Fibroblast of villous mesenchyme (primary cell): Measurements from ENCODE around the gene SCUBE1. TPM values are rescaled to one million over a fixed set of nuclear protein-coding genes. Genes with fewer than 3 reads are reported as not detected.

ENCODE experiments used
- DNase-seq: peaks from one replicate; pipeline ENCODE4 v3.0.0-alpha.2; 2010; ENCODE audit warnings: low read depth
- H3K4me3 ChIP-seq: 2 replicates; pipeline ENCODE4 v1.5.1; 2011; ENCODE audit warnings: low read depth, mild to moderate bottlenecking, low read length
- CTCF ChIP-seq: IDR thresholded peaks from 2 replicates; pipeline ENCODE4 v1.5.1; 2012; ENCODE audit warnings: low read depth, mild to moderate bottlenecking, low read length; ENCODE audit not compliant: insufficient read depth
- total RNA-seq: library from RNA; depleted of rRNA; stranded (reverse); fragments of >200 nt; gene quantifications from 2 replicates; pipeline ENCODE4 v1.2.3, GENCODE V29; 2012

The SCUBE1 gene
- total RNA-seq, 1 donor = not detected

GRCh38 chr22:43249789-43250471 is 93.2 kb downstream of the SCUBE1 start:
- H3K4me3 ChIP-seq = no peak overlapping the region
- DNase-seq = no peak
- TF ChIP-seq CTCF = no peak

GRCh38 chr22:43247546-43248260 is 95.5 kb downstream of the SCUBE1 start:
- no peak for TF ChIP-seq CTCF
- H3K4me3 ChIP-seq = no peak overlapping the region
- DNase-seq = no peak

- no peak for DNase-seq
- H3K4me3 ChIP-seq = no peak overlapping the region
- TF ChIP-seq CTCF = no peak
These were observed 97.0 kb downstream of the SCUBE1 start for GRCh38 chr22:43246188-43246587.

GRCh38 chr22:43245717-43246116 is 97.5 kb downstream of the SCUBE1 start:
- DNase-seq = no peak
- no peak overlapping the region for H3K4me3 ChIP-seq
- no peak for TF ChIP-seq CTCF

GRCh38 chr22:43244803-43245527 is 98.2 kb downstream of the SCUBE1 start:
- H3K4me3 ChIP-seq = no peak overlapping the region
- TF ChIP-seq CTCF = no peak
- DNase-seq = no peak

GRCh38 chr22:43244402-43244801 is 98.8 kb downstream of the SCUBE1 start:
- DNase-seq = no peak

More at GRCh38 chr22:43244402-43244801, 98.8 kb downstream of the SCUBE1 start:
- H3K4me3 ChIP-seq = no peak overlapping the region
- TF ChIP-seq CTCF = no peak
